ENCODE results near the gene IQCK.

GRCh38 chr16:19898166-19898565 lies 180.1 kb downstream of the IQCK start:
- no peak for TF ChIP-seq CTCF (IDR thresholded peaks at IDR 0.05)
- TF ChIP-seq POLR2A (IDR thresholded peaks at IDR 0.05) = no peak
